HG03097 (cell line): Measurements from ENCODE around the gene HSPB2.
"Not testable (repeated sequence)": the region's sequence is repeated elsewhere in the genome, so short reads cannot be mapped to it uniquely, and the experiment has no call there.

ENCODE experiments used
- ATAC-seq: cut with Tn5 transposase; IDR thresholded peaks from one replicate; pipeline ENCODE4 v1.9.1; 2021; ENCODE audit not compliant: unreplicated experiment, low FRiP score

HSPB2 gene, protein sequence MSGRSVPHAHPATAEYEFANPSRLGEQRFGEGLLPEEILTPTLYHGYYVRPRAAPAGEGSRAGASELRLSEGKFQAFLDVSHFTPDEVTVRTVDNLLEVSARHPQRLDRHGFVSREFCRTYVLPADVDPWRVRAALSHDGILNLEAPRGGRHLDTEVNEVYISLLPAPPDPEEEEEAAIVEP

DNA sequence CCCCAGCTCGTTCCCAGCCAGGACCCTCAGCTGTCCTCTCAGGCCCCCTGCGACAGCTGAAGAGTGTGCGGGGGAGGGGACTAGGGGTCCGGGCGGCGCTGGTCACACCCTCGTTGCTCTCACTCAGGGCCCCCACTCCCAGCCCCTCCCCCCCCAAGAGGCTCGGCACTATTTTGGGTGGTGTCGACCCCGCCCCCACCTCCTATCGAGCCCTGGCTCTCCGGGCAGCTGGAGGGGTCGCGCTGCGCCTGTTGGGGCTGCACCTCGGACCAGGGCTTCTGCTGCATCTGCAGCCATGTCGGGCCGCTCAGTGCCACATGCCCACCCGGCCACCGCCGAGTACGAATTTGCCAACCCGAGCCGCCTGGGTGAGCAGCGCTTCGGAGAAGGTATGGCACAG lies at the start of gene HSPB2:
TSS of gene HSPB2 (plus strand) at position 200 of the 400 bp plus-strand sequence. CDS start at position 296, 96 bp downstream.
- no peak for ATAC-seq

DNA sequence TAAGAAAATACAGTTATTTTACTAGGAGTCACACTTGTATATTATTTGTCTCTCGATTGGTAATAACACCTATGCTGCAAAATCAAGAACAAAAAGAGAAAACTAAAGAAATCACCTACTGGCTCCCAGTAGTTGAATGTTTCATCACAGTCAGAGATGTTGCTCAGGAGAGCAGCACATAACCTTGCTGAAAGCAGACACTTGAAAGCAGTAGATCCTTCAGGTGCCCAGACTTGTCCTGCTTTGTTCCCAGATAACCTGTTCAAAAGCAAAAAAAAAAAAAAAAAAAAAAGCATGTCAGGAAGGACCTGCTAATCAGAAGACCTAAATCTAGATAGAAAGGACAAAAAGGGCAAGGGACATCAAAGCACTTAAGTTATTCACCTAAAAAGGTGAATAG lies 42.4 kb upstream of the HSPB2 start:
- no peak for ATAC-seq

DNA sequence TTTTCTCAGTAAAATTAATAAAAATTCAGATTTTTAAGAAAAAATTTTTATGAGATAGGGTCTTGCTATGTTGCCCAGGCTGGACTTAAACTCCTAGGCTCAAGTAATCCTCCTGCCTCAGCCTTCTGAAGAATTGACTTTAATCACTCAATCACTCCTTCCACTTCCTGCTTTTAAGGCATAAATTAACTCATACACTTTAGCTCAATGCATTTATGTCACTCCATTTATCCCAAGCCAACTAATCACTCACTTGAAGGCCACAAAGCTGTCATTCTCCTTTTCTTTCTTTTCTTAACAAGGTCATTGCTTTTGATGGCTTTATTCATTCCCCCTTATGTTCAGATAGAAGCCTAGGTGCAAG lies 42.0 kb upstream of the HSPB2 start:
- no peak for ATAC-seq

DNA sequence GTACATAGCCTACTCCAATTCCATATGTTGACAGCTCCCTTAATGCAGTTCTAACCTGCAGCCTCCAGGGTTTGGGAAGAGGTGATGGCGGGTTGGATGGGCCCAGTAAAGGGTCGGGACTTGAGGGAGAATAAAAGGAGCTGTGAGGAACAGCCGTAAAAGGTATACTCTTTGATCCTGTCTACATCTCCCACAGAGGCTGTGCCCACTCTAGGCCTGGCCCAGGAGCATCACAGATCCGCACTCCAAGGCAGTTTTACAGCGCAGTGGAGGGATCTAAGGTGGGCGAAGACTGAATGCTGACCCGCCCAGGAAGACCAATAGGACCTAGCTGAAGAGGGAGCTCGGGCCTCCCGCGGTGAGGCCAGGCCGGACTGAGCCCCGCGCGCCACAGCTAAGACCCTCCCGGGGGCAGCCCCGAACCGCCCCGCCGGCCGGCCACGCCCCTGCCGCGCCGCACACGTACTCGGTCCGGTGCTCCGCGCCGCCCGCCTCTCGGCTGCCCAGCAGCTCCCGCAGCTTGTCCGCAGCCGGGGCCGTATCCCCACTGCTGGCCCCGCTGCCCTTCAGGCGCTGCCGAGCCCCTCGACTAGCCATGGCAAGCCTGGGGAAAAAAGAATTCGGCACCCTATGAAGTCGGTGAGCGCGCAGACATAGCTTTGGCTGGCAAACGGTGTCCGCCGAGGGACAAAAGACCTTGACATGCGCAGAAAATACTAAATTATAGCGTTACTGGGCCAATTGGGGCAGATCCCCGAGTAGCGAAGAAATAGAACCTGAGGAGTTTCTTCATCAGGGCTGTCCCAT lies 41.4 kb upstream of the HSPB2 start, which contains the start of gene ALG9:
TSS of gene ALG9 (minus strand) at position 696 of the 807 bp plus-strand sequence. CDS start at position 597, 99 bp downstream.
- ATAC-seq = peak; percentile 78

DNA sequence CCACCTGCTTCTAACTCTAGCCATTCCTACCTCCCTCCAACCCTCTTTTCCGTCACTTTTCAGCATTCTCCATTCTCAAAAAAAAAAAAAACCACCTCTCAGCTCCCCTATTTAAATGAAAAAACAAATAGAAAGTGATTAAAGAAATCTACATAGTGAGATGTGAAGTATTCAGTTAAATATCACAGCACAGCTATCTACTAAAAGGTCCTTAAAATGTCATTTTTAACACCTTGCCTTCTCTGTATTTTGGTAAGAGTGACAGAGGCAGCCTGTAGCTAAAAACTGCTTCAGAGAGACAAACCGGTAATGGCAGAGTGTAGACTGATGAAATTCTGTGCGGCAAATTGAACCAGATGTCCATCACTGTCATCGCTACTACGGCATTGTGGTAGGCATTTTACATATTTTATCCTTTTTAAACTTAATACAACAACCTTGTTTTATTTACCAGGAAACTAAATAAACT lies 40.8 kb upstream of the HSPB2 start:
- no peak for ATAC-seq

DNA sequence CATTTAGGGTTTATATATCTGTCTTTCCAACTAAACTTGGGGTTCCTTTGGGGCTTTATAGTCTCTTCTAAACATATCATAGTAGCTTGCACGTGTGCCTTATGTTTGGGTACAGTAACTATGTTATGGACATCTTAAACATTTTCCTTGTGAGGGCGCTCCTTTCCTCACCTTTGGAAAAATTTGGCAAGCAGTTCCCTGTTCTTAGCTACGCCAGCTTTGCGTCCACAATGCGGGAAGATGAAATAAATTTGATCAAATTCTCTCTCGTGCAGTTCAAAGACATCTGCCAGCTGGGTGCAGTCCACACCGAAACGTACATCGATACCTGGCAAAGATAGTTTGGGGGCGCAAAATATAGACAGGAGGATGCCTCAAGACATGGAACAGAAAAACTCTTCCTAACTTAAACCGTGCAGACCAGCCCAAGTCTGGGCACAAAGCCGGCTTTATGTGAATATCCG lies 34.1 kb upstream of the HSPB2 start:
- ATAC-seq = no peak

DNA sequence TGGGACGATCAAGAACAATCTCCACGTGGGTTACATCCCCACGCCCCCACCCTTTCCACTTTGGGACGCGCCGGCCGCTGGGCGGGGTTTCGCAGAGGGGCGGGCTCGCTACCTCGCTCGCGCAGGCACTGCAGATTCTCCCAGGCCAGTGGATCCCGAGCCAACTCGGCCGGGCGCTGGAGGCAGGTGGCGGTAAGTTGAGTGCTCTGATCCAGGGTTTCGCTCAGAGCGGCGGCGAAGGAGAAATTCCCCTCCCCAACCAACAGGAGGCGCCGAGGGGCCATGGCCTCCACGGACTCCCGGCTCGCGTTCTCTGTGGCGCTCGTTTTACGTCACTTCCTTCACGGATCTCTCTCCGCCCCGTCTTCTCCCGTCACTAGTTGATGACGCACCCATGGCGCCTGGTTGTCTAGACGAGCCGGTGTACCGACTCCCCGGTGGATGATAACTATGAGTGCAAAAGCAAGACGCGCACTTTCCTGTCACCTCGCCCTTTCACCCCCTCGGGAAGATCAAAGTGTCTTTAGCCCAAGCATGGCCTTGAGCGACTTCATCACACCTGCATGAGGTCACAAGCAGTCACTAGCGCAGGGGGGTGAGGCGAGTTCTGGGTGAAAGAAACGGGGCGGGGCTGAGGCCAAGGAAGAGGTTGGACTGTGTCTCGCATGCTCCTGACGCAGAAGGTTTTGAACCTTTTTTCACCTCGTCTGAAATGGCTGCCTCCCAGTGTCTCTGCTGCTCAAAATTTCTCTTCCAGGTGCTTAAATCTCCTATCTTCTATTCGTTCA lies 33.5 kb upstream of the HSPB2 start, which contains the start of the genes CFAP68 and FDXACB1:
TSS of gene CFAP68 (plus strand) at position 693 of the 788 bp plus-strand sequence. CDS start at position 713, 20 bp downstream.
TSS of gene FDXACB1 (minus strand) at position 317 of the 788 bp plus-strand sequence. CDS start at position 284, 33 bp downstream.
- ATAC-seq = peak; percentile 83

DNA sequence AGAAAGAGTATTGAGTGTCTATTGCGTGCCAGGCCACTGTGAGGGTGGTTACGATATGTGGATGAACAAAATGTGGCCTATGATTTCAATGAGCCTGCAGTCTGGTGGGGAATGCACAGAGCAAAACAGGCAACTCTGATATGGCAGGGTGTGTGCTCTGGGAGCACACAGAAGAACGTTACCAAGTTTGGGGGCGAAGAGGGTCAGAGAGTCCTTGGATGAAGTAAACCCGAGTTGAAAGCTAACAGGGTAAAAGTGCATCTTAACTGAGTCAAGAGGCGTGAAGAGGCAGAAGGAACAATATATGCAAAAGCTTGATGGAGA lies 32.9 kb upstream of the HSPB2 start:
- no peak for ATAC-seq

DNA sequence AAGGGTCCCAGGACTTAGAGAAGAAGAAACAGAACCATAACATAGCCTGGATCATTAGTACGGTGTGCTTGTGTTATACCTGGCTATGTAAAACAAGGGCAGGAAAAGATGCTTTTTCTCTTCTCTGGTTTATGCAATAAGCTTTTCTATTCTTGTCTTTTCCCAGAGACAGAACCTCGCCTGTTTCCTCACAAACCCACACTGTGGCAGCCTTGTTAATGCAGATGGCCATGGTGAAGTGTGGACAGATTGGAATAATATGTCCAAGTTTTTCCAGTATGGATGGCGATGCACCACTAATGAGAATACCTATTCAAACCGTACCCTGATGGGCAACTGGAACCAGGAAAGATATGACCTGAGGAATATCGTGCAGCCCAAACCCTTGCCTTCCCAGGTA lies 30.3 kb upstream of the HSPB2 start:
- ATAC-seq = no peak

DNA sequence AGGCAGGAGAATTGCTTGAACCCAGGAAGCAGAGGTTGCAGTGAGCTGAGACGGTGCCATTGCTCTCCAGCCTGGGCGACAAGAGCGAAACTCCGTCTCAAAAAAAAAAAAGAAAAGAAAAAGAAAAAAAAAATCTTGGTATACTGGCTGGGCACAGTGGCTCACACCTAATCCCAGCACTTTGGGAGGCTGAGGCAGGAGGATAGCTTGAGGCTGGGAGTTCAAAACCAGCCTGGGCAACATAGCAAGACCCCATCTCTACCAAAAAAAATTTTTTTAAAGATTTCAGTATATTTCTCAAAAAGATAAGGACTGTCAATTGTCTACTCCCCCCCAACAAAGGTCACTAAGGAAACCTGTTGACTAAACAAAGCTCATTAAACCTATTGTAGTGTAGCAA lies 27.5 kb upstream of the HSPB2 start:
- ATAC-seq = not testable (repeated sequence)

DNA sequence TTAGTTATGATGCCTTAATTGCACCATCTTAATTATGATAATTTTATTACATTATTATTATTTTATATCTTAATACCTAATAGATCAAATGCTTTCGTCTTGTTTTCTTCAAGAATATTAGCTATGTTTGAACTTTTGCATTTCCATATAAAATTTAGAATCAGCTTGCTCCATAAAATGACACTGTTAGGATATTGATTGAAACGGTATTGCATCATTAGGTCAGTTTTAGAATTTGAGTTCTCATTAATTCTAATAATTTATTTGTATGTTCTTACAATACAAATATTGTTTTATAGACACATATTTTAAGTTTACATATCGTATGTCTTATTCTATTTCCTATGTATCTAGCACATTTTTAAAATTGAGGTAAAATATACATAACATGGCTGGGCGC lies 26.5 kb upstream of the HSPB2 start:
- ATAC-seq = no peak

DNA sequence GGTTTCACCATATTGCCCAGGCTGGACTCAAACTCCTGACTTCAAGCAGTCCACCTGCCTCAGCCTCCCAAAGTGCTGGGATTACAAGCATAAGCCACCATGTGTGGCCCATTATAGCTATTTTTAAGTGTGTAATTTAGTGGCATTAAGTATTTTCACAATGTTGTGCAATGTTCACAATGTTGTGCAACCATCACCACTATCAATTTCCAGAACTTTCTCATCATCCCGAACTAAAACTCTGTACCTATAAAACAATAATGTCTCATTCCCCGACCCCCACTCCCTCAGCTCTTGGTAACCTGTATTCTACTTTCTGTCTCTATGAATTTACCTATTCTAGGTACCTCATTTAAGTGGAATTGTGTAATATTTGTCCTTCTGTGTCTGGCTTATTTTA lies 25.7 kb upstream of the HSPB2 start:
- ATAC-seq = no peak

DNA sequence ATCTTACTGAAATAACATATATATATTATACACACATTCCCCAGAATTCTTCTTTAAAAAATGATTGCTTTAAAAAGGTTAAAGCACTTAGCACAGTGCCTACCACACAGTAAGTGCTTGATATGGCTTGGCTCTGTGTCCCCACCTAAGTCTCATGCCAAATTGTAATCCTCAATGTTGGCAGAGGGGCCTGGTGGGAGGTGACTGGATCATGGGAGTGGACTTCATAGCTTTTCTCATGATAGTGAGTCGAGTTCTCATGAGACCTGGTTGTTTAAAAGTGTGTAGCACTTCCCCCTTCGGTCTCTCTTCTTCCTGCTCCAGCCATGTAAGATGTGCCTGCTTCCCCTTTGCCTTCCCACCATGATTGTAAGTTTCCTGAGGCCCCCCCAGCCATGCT lies 7.1 kb upstream of the HSPB2 start:
- no peak for ATAC-seq

DNA sequence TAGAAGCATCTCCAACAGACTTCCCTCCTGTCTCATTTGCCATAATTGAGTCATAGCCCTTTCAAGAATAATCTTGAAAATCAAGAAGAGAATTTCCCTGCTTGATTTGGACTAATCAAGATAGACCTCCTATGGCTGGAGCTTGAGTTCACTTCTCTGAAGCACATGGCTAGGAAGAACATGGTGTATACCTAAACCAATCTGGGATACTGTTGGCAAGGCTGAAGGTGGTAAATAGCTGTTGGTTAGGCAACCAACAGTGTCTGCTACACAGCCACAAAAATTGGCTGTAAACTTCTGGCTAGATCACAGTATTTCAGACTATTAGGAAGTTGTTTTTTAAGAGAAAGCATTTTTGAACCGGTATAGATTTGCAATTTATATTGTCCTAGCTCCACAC lies 5.9 kb upstream of the HSPB2 start:
- ATAC-seq = no peak

DNA sequence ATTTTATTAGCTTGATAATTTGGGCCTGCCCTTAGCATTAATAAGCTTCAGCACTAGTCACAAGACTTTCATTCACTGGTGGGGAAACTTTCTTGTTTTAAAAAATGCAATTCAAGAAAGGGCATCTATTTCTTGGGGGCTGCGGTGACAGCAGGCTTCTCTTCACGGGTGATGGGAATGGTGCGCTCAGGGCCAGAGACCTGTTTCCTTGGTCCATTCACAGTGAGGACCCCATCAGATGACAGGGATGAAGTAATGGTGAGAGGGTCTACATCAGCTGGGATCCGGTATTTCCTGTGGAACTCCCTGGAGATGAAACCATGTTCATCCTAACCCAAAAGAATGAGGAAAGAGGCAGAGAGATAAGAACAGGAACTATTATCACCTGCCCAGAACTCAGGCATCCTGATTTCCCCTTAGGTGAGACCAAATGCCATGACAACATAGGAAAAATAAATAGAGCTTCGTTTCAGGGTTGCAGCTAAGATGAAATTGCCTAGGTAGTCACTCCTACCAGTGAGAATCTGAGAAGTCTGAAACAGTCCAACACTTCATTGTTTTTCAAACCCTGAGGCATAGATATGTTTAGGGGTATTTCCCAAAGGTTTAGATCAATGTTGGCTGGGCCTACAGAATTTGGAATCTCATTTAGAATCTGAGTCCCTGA lies 3.8 kb upstream of the HSPB2 start:
- no peak for ATAC-seq

DNA sequence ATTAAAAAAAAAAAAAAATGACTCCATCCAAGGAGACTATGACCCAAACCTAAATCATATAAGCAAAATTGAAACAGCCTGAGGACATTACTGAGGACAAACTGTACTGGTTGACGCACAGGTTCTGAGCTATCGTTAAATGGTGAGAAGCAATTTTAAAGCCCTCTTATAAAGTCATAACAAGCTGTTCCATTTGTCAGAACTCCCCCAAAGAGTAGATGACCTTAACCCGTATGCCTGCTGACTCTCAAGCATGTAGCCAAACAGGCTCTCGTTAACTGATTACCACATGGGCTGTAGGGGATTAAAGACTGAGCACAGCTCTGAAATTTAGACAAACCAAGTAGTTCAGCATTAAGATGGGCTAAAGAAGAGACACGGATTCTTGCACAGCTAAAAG lies 3.2 kb upstream of the HSPB2 start:
- ATAC-seq = no peak

DNA sequence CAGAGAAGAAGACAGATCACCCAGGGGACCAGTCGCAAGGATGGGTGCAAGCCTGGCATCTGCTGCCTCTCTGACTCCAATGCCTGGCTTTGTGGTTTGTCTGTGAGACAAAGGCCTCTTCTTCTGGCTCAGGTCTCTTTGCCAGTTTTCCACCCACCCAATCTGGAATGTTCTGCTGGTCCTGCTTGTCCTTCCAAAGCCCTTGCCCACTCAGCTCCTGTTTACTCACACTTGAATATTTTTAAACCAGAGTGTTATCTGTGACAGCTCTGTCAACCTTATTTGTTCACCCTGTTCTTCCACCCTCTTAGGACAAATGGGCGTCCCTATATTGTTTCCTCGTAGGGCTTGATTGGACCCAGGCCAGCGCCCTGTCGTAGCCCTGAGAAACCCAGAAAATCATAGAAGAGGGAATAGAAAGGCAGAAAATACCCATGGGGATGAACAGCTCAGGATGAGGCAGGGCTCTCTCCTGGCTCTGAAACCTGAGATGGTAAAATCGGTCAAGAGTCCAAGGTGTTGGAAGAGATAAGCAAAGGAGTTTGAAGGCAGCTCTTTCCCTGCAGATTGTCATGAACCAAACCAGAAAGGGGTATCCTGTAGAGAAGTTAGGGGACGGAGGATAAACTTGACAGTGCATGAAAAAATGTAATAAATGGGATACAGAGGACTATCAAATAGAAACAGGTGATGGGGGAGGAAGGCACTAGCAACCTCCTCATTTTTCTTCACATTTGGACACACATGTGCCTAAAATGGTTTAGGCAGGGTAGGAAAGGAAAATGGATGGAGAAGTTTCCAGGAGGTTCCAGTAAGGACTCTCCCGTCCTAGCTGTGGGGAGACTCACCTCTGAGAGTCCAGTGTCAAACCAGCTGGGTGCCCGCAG lies 1.6 kb upstream of the HSPB2 start:
- no peak for ATAC-seq

DNA sequence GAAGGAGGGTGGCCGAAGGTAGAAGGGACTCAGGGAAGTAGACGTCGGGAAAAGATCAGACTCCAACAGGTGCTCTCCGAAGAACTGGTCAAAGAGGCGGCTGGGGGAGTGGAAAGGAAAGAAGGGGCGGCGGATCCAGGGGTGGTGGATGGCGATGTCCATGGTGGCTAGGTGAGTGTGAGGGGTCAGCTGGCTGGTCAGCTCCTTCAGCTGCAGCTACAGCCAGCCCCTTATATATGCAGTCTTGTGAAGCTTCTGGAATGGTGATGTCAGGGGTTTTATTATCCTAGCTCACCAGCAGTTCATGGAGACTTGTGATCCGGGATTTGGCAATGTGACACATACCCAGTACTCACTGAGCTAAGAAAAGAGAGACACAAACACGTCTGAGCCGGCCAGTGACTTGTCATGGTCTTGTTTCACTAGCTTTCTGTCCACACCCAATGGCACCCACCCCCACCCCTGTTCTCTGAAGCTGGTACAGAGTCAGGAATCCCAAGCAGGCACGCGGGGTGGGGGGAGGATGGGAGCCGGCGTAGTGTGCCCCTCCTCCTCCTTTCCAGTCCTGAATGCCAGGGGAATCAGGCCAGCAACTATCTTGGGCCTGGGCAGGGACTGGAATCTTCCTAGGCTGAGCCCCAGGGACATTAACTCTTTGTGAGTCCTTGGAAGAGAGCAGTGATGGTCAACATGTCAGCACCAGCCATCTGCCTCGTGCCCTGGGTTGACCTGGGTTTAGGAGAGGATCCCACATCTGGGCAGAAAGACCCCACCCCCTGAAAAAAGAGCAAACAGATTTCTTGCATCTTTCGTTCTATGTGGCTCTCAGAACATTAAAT lies 752 bp upstream of the HSPB2 start, which contains the start of gene CRYAB:
TSS of gene CRYAB (minus strand) at position 208 of the 839 bp plus-strand sequence. CDS start at position 162, 46 bp downstream.
- ATAC-seq = no peak
